ENCODE measurements around the gene ERI3. TPM values are rescaled to one million over a fixed set of nuclear protein-coding genes. Genes with fewer than 3 reads are reported as not detected.
A peak's percentile ranks its signal among the peaks of the same experiment; 100 is the strongest.

Gene ERI3
- total and polyA plus RNA-seq, 9 of the 15 experiments (the other 6 are each of a cell fraction or from before 2014, with no cell fraction given) = 47.8 to 93.4 (median 67.2) TPM

GRCh38 chr1:44377925-44378784 lies 23.1 kb upstream of the ERI3 start:
- Histone ChIP-seq H3K4me2 (ENCODE audit: insufficient read depth, low read length) (no peak overlapping the region), H3K79me2 (ENCODE audit: control insufficient read depth, insufficient read depth, low read length) (no peaks in the 10 kb centered on the region), H3K27me3 (ENCODE audit: control insufficient read depth in 2 of 2, insufficient read depth in 2 of 2, low read length in 2 of 2) (peaks cover 4 to 26% of the 10 kb centered on the region in 2 experiments; a peak in 4 of 5 replicates), H3K4me3 (no peak overlapping the region), H3K9ac (ENCODE audit: insufficient read depth in 1 of 2, low read depth in 2 of 2, low read length in 2 of 2) (no peak overlapping the region), H3K27ac (ENCODE audit: extremely low read depth, low read depth, low read length) (no peak overlapping the region), H4K20me1 (replicated peaks; ENCODE audit: control insufficient read depth, insufficient read depth, low read length) (peaks cover 4% of the 10 kb centered on the region; the same call in 1 of the 2 replicates), H2AFZ (ENCODE audit: low read depth, low read length) (no peak overlapping the region), H3K9me1 (ENCODE audit: control insufficient read depth, insufficient read depth, low read length) (no peaks in the 10 kb centered on the region), H3K36me3 (ENCODE audit: control insufficient read depth, insufficient read depth, low read length) (no peaks in the 10 kb centered on the region), H3K9me3 (replicated peaks; ENCODE audit: control insufficient read depth, insufficient read depth, low read depth, low read length) (no peaks in the 10 kb centered on the region), H3K4me1 (replicated peaks in 1 of 2; ENCODE audit: control insufficient read depth in 2 of 2, insufficient read depth in 2 of 2, low read length in 2 of 2) (no peaks in the 10 kb centered on the region)
- WGBS (ENCODE audit: insufficient coverage, low coverage, missing lambda C conversion rate) = 2% methylated on average over 12 of the region's 12 CpGs
- intact Hi-C loops (cut with micrococcal nuclease) (loop anchor here (1.0 kb wide), 3 partner anchors 122 to 275 kb away; no protein-coding TSS in a partner anchor), in situ Hi-C loops (cut with MboI) (loop anchor here (10.0 kb wide), 1 partner anchor 197 kb away; no protein-coding TSS in a partner anchor)
- ChIA-PET CTCF (ENCODE audit: low intra/inter-chr PET ratio) (interaction anchor here (0.6 to 3.1 kb wide), 7 partner anchors 15 to 274 kb away, joined by 3 to 32 read pairs (median 5); no protein-coding TSS in a partner anchor), POLR2A (interaction anchor here (0.6 to 1.5 kb wide), 8 partner anchors 9 to 1116 kb away, joined by 3 to 7 read pairs (median 3); no protein-coding TSS in a partner anchor)
- DNase-seq (ENCODE audit: extremely low read depth in 1 of 4, low spot score in 3 of 4) = peak; percentile 60 to 74 (median 68)
- peak; percentile 89 for ATAC-seq
- FAIRE-seq = peak; percentile 90
- BruUV-seq (replicated peaks) = no TSS peak
- TF ChIP-seq ELF4 (CRISPR knock-in tag; IDR thresholded peaks at IDR 0.05) = no peak
- TF ChIP-seq POLR2A (conservative IDR thresholded peaks at IDR 0.05) = no peak
- no peak for TF ChIP-seq HINFP (tag; conservative IDR thresholded peaks at IDR 0.05; ENCODE audit: low read depth)
- peak; percentile 38; the same call in 1 of the 2 replicates for TF ChIP-seq RB1 (IDR thresholded peaks at IDR 0.05; ENCODE audit: low read depth)
- TF ChIP-seq CTCF (IDR thresholded peaks at IDR 0.05 in 2 of 3, conservative IDR thresholded peaks at IDR 0.05 in 1 of 3; ENCODE audit: insufficient read depth in 2 of 3, low read depth in 1 of 3, low read length in 3 of 3) = peak; percentile 87 to 95 (median 87)
- TF ChIP-seq DEAF1 (CRISPR knock-in tag; IDR thresholded peaks at IDR 0.05) = peak; percentile 77
- peak; percentile 94 for TF ChIP-seq SMC3 (conservative IDR thresholded peaks at IDR 0.05; ENCODE audit: insufficient read depth, low read depth, low read length)
- no peak for TF ChIP-seq TEAD4 (IDR thresholded peaks at IDR 0.05; ENCODE audit: low read length)
- 0 out of 2 replicates have a peak, but pooled peaks have one; percentile 26 for TF ChIP-seq TEAD4 (CRISPR knock-in tag; IDR thresholded peaks at IDR 0.05; ENCODE audit: borderline replicate concordance)
- TF ChIP-seq FOXA1 (IDR thresholded peaks at IDR 0.05; ENCODE audit: borderline replicate concordance) = no peak
- peak; percentile 19; the same call in 1 of the 2 replicates for TF ChIP-seq CC2D1A (IDR thresholded peaks at IDR 0.05)
- no peak for TF ChIP-seq SNIP1 (IDR thresholded peaks at IDR 0.05; ENCODE audit: low read depth)
- 0 out of 2 replicates have a peak, but pooled peaks have one; percentile 38 for TF ChIP-seq ARID2 (IDR thresholded peaks at IDR 0.05)
- TF ChIP-seq SPI1 (IDR thresholded peaks at IDR 0.05; ENCODE audit: borderline replicate concordance, low read depth, low read length) = peak; percentile 46; the same call in 1 of the 2 replicates
- no peak for TF ChIP-seq MTF1 (CRISPR knock-in tag; IDR thresholded peaks at IDR 0.05; ENCODE audit: borderline replicate concordance)
- no peak for TF ChIP-seq CREM (IDR thresholded peaks at IDR 0.05; ENCODE audit: low read depth)
- no peak for TF ChIP-seq GATAD2A (IDR thresholded peaks at IDR 0.05)
- TF ChIP-seq ZFP36 (IDR thresholded peaks at IDR 0.05; ENCODE audit: low read depth, low read length, partially characterized antibody) = peak; percentile 11
